ENCODE results near the gene DOHH.

DOHH gene, protein sequence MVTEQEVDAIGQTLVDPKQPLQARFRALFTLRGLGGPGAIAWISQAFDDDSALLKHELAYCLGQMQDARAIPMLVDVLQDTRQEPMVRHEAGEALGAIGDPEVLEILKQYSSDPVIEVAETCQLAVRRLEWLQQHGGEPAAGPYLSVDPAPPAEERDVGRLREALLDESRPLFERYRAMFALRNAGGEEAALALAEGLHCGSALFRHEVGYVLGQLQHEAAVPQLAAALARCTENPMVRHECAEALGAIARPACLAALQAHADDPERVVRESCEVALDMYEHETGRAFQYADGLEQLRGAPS

DNA sequence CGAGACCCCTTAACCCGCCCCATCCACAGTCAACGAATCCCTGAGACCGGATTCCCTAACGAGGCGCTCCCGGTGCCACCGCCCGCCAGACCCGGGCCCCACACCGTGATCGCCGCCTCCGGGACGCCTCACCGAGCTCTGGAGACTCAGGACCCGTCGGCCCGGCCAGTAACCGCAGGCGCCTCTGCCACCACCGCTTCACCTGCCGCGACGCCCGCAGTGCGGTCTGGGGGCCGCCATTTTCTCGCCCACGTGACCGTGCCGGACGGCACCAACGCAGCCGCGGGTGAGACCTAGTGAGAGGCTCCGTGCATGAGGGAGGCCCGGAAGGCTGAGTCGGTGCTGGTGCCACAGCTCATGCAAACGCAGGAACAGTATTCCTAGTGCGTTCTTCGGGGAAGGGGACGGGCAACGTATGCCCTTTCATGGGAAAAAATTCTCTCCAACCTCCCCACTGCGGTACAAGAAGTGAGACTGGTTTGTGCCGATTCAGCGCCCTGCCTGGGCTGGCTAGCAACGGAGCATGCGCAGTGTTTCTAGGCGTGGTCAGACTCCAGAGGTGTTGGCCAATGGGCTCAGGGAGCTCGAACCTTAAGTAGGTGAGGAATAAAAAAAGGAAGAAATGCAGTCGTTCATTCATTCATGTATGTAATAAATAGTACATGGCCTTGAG, at the start of gene DOHH:
TSS of gene DOHH (minus strand) at position 246 of the 673 bp plus-strand sequence. CDS start 3,860 bp downstream, outside the sequence.
- Histone ChIP-seq H3K9ac (ENCODE audit: low read depth, low read length) (peak within 1 kb of the TSS; percentile 99), H3K4me3 (ENCODE audit: low read depth, low read length) (peak within 1 kb of the TSS; percentile 95), H3K27me3 (ENCODE audit: control insufficient read depth, insufficient read depth, low read length) (no peaks in the 10 kb centered on the region), H3K4me1 (ENCODE audit: control insufficient read depth, insufficient read depth, low read length) (no peaks in the 10 kb centered on the region), H3K27ac (ENCODE audit: low read depth, low read length) (peak within 1 kb of the TSS; percentile 98), H3K36me3 (ENCODE audit: control insufficient read depth, insufficient read depth, low read length) (peaks cover 16% of the 10 kb centered on the region), H3K9me3 (ENCODE audit: control insufficient read depth, insufficient read depth, low read length) (no peaks in the 10 kb centered on the region)

DNA sequence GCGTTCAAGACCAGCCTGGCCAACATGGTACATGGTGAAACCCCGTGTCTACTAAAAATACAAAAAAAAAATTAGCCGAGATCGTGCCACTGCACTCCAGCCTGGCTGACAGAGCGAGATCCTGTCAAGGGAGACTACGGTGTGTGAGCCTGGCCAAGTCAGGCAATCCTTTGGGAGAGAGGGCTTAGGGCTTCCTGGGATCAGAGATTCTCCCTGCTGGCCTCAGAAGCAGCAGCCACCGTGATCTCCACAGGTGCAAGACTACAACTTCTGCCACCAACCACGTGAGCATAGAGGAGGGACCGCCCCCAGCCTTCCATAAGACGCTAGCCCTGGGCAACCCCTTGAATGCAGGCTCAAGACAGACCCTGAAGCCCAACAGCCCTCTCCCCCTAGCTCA, 49.3 kb upstream of the DOHH start:
- Histone ChIP-seq H3K27me3 (ENCODE audit: control insufficient read depth, insufficient read depth, low read length) (no peaks in the 10 kb centered on the region), H3K4me1 (ENCODE audit: control insufficient read depth, insufficient read depth, low read length) (no peaks in the 10 kb centered on the region), H3K4me3 (ENCODE audit: low read depth, low read length) (no peak overlapping the region), H3K9me3 (ENCODE audit: control insufficient read depth, insufficient read depth, low read length) (no peaks in the 10 kb centered on the region), H3K36me3 (ENCODE audit: control insufficient read depth, insufficient read depth, low read length) (peaks cover 7% of the 10 kb centered on the region; the same call in 1 of the 2 replicates), H3K27ac (ENCODE audit: low read depth, low read length) (no peak overlapping the region), H3K9ac (ENCODE audit: low read depth, low read length) (no peak overlapping the region)

DNA sequence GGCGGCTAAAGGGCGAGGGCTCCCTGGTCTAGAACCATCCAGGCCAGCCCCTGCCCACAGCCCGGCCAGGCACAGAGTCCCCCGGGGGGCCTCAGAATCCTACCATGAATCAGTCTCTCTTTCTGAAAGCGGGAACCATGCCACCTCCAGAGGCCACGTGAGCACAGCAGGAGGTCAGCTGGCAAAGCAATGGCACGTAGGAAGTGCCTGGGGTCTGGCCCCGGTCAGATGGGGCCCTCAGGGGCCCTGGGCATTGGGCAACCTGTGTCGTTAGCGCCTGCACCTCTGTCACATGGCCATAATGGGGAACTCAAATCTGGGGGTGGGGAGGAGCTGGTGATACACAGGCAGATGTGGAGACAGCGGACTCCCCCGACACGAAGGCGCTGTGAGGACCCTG, 48.1 kb upstream of the DOHH start:
- H3K9me3 ChIP-seq (ENCODE audit: control insufficient read depth, insufficient read depth, low read length), result no peaks in the 10 kb centered on the region
- no peak overlapping the region for H3K9ac ChIP-seq (ENCODE audit: low read depth, low read length)
- peaks cover 7% of the 10 kb centered on the region; the same call in 1 of the 2 replicates for H3K36me3 ChIP-seq (ENCODE audit: control insufficient read depth, insufficient read depth, low read length)
- H3K27ac ChIP-seq (ENCODE audit: low read depth, low read length), result no peak overlapping the region
- no peak overlapping the region for H3K4me3 ChIP-seq (ENCODE audit: low read depth, low read length)
- H3K27me3 ChIP-seq (ENCODE audit: control insufficient read depth, insufficient read depth, low read length), result no peaks in the 10 kb centered on the region
- H3K4me1 ChIP-seq (ENCODE audit: control insufficient read depth, insufficient read depth, low read length), result no peaks in the 10 kb centered on the region

DNA sequence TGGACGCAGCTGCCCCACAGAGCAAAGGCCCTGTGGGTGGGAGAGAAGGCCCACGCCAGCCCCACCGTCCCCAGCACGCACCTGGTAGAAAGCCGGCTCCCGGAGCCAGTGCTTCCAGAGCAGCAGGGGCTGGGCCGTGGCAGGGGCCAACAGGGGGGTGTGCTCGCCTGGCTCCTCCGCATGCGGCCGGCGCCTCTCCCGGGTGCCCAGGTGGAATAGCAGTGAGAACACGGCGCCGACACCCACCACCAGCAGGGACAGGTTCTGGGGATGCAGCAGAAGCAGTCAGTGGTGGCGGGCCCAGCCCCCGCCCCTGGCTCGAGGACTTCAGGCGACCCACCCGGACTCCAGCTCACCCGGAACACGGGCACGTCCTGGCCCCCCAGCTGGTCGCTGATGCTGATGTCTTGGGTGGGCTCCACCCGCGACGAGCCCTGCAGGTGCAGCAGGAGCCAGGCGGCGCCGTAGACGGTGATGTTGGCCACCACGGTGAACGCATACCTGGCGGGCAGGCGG, 47.4 kb upstream of the DOHH start:
- H3K27ac ChIP-seq (ENCODE audit: low read depth, low read length), result no peak overlapping the region
- H3K4me3 ChIP-seq (ENCODE audit: low read depth, low read length), result no peak overlapping the region
- peaks cover 7% of the 10 kb centered on the region; the same call in 1 of the 2 replicates for H3K36me3 ChIP-seq (ENCODE audit: control insufficient read depth, insufficient read depth, low read length)
- no peaks in the 10 kb centered on the region for H3K27me3 ChIP-seq (ENCODE audit: control insufficient read depth, insufficient read depth, low read length)
- H3K9me3 ChIP-seq (ENCODE audit: control insufficient read depth, insufficient read depth, low read length), result no peaks in the 10 kb centered on the region
- H3K4me1 ChIP-seq (ENCODE audit: control insufficient read depth, insufficient read depth, low read length), result no peaks in the 10 kb centered on the region
- no peak overlapping the region for H3K9ac ChIP-seq (ENCODE audit: low read depth, low read length)

DNA sequence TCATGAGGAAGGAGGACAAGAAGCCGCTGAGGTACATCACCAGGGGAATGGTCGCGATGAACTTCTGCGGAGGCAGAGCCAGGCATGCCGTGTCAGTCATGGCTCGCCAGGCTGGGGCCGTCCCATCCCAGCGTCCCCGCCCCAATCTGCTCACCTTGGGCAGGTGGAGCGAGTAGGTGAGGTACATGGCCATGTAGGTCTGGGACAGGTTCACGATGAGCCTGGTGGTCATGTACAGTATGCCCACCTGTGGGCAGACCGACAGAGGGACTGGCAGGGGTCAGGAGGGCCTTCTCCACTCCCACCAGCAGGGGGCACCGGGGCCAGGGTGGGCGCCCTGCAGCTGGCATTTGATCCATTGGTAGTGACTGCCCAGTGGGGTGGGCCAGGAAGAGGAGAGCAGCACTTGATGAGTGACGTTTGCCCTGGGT, 46.8 kb upstream of the DOHH start:
- H3K9ac ChIP-seq (ENCODE audit: low read depth, low read length), result no peak overlapping the region
- no peaks in the 10 kb centered on the region for H3K4me1 ChIP-seq (ENCODE audit: control insufficient read depth, insufficient read depth, low read length)
- H3K27me3 ChIP-seq (ENCODE audit: control insufficient read depth, insufficient read depth, low read length), result no peaks in the 10 kb centered on the region
- H3K36me3 ChIP-seq (ENCODE audit: control insufficient read depth, insufficient read depth, low read length), result peaks cover 7% of the 10 kb centered on the region; the same call in 1 of the 2 replicates
- no peaks in the 10 kb centered on the region for H3K9me3 ChIP-seq (ENCODE audit: control insufficient read depth, insufficient read depth, low read length)
- H3K4me3 ChIP-seq (ENCODE audit: low read depth, low read length), result no peak overlapping the region
- no peak overlapping the region for H3K27ac ChIP-seq (ENCODE audit: low read depth, low read length)

DNA sequence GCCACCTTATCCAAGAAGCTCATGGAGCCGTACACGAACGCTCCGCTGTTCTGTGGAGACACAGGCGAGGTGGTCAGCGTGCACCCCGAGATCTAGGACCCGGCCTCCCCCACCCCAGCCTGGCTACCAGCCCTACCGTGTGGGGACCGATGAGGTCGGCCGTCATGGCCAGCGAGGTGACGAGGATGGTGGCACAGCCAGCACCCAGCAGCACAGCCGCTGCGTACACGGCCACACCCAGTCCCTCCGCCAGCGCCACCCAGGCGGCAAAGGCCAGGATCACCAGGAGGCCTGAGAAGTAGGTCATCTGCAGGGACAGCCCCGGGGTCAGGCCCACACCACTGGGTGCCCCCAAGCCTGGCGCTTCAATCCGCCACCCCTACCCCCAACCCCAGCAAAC, 45.6 kb upstream of the DOHH start:
- no peak overlapping the region for H3K4me3 ChIP-seq (ENCODE audit: low read depth, low read length)
- no peaks in the 10 kb centered on the region for H3K9me3 ChIP-seq (ENCODE audit: control insufficient read depth, insufficient read depth, low read length)
- no peak overlapping the region for H3K27ac ChIP-seq (ENCODE audit: low read depth, low read length)
- H3K9ac ChIP-seq (ENCODE audit: low read depth, low read length), result no peak overlapping the region
- peaks cover 7% of the 10 kb centered on the region; the same call in 1 of the 2 replicates for H3K36me3 ChIP-seq (ENCODE audit: control insufficient read depth, insufficient read depth, low read length)
- no peaks in the 10 kb centered on the region for H3K4me1 ChIP-seq (ENCODE audit: control insufficient read depth, insufficient read depth, low read length)
- no peaks in the 10 kb centered on the region for H3K27me3 ChIP-seq (ENCODE audit: control insufficient read depth, insufficient read depth, low read length)

DNA sequence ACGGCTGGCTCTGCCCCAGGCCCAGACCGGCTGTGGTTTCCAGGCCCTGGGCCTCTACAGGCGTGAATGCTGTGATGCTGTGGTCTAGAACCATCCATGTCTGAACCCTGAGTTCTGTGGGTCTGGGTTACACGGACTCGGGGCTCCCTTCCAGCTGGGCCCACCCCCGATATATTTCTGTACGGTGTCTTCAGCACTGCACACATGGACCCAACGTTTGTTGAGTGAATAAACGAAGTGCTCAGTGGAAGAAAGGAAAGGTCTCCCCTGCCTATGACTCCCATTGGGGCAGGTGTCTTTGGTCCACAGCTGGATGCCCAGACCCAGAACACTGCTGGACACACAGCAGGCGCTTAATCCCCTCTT, 45.2 kb upstream of the DOHH start:
- no peak overlapping the region for H3K27ac ChIP-seq (ENCODE audit: low read depth, low read length)
- H3K9me3 ChIP-seq (ENCODE audit: control insufficient read depth, insufficient read depth, low read length), result no peaks in the 10 kb centered on the region
- H3K27me3 ChIP-seq (ENCODE audit: control insufficient read depth, insufficient read depth, low read length), result no peaks in the 10 kb centered on the region
- H3K4me1 ChIP-seq (ENCODE audit: control insufficient read depth, insufficient read depth, low read length), result no peaks in the 10 kb centered on the region
- H3K36me3 ChIP-seq (ENCODE audit: control insufficient read depth, insufficient read depth, low read length), result peaks cover 7% of the 10 kb centered on the region; the same call in 1 of the 2 replicates
- H3K4me3 ChIP-seq (ENCODE audit: low read depth, low read length), result no peak overlapping the region
- H3K9ac ChIP-seq (ENCODE audit: low read depth, low read length), result no peak overlapping the region

DNA sequence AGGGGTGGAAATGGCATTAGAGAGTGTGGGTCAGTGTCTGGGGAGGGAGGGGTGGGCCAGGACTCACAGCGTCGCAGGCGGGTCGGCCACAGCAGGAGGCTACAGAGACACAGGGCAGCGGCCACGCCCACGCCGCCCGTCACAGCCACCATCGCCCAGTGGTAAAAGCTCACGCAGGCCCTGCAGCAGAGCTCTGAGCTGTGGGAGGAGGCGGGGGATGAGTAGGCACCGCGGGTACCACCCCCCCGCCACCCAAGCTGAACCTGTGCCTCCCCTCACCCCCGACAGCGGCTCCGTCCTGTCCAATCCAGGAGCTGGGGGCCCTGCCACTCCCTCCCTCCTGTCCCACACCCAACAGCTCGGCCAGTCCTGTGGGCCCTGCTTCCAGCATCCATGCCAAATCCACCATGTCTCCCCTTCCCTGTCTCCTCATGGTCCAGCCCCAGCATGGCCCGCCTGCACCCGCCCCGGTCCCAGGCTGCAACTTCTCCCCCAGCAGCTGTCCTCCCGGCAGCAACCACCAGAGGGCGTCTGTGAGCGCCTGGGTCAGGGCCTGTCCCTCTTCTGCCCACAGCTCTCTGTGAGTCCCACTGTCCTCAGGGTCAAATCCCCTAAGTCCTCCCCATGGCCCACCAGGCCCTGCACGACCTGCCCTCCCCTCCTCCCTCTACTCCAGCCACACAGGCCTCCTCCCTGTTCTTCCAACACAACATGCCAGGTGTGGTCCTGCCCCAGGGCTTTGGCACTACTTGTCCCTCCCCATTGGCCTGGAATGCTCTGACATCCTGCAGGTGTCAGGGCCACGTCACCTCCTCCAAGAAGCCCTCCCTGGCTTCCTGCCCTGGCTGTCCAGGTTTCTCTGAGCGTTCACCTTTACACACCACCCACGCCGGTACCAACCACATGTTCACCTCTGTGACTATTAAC, 44.5 kb upstream of the DOHH start:
- Histone ChIP-seq H3K4me3 (ENCODE audit: low read depth, low read length) (no peak overlapping the region), H3K9ac (ENCODE audit: low read depth, low read length) (no peak overlapping the region), H3K27ac (ENCODE audit: low read depth, low read length) (no peak overlapping the region)

DNA sequence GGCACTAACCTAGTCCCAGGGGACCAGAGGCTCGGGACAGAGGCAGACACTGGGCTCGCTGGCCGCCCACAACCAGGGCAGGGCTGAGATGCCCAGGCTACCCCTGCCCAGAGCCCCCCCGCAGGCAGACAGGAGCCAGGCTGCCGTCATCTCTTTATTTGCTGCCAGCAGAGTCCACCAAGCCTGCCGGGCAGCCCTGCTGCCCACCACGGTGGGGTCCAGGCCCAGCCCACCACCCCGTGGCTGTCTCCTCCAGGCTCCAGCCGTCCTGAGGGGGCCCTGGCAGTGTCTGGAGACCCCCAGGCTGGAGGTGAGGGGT, 43.5 kb upstream of the DOHH start:
- no peaks in the 10 kb centered on the region for H3K27me3 ChIP-seq (ENCODE audit: control insufficient read depth, insufficient read depth, low read length)
- no peak overlapping the region for H3K9ac ChIP-seq (ENCODE audit: low read depth, low read length)
- no peak overlapping the region for H3K4me3 ChIP-seq (ENCODE audit: low read depth, low read length)
- H3K27ac ChIP-seq (ENCODE audit: low read depth, low read length), result no peak overlapping the region
- no peaks in the 10 kb centered on the region for H3K4me1 ChIP-seq (ENCODE audit: control insufficient read depth, insufficient read depth, low read length)
- H3K9me3 ChIP-seq (ENCODE audit: control insufficient read depth, insufficient read depth, low read length), result no peaks in the 10 kb centered on the region
- H3K36me3 ChIP-seq (ENCODE audit: control insufficient read depth, insufficient read depth, low read length), result peaks cover 7% of the 10 kb centered on the region; the same call in 1 of the 2 replicates

More for the DNA sequence above, 44.5 kb upstream of the DOHH start:
- Histone ChIP-seq H3K4me1 (ENCODE audit: control insufficient read depth, insufficient read depth, low read length) (no peaks in the 10 kb centered on the region), H3K27me3 (ENCODE audit: control insufficient read depth, insufficient read depth, low read length) (no peaks in the 10 kb centered on the region), H3K9me3 (ENCODE audit: control insufficient read depth, insufficient read depth, low read length) (no peaks in the 10 kb centered on the region), H3K36me3 (ENCODE audit: control insufficient read depth, insufficient read depth, low read length) (peaks cover 7% of the 10 kb centered on the region; the same call in 1 of the 2 replicates)

DNA sequence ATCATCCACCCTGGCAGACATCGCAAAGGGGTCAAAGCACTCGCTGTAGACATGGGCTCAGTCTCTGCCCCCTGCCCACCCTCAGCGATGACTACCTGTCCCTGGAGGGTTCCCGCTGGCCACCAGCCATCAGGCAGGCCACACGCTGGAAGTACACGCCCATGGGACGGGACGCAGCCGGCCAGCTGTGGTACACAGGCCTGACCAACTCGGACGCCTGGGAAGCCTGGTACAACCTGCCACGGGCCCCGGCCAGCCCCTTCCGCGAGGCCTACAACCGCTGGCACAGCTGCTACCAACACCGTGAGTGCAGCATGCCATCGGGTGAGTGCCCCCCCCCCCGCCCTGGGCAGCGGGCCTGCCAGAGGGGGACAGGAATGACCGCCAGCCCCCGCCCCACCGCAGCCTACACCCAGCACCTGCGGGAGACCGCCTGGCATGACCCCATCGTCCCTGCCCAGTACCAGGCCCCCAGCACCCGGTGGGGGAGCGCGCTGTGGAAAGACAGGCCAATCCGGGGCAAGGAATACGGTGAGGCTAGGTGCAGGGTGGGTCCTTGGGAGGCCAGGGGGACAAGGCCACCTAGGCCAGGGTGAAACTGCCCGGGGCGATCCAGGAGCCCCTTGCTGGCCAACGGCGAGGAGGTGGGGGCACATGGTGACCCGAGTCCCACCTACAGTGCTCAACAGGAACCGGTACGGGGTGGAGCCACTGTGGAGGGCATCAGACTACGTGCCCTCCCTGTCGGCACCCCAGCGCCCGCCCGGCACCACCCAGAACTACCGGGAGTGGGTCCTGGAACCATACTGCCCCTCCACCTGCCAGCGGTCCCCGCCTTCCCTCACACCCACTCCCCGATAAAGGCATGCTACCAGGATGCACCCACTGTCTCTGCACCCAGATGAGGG, 42.9 kb upstream of the DOHH start:
- Histone ChIP-seq H3K4me1 (ENCODE audit: control insufficient read depth, insufficient read depth, low read length) (no peaks in the 10 kb centered on the region), H3K9ac (ENCODE audit: low read depth, low read length) (no peak overlapping the region), H3K9me3 (ENCODE audit: control insufficient read depth, insufficient read depth, low read length) (no peaks in the 10 kb centered on the region), H3K27me3 (ENCODE audit: control insufficient read depth, insufficient read depth, low read length) (no peaks in the 10 kb centered on the region), H3K36me3 (ENCODE audit: control insufficient read depth, insufficient read depth, low read length) (peaks cover 7% of the 10 kb centered on the region; the same call in 1 of the 2 replicates), H3K27ac (ENCODE audit: low read depth, low read length) (no peak overlapping the region), H3K4me3 (ENCODE audit: low read depth, low read length) (no peak overlapping the region)

Data from HUES48 (cell line).